Kidney tubule cell (primary cell): ENCODE data around the gene METAP2.
"Not testable (repeated sequence)": the region's sequence is repeated elsewhere in the genome, so short reads cannot be mapped to it uniquely, and the experiment has no call there.

ENCODE experiments used
- DNase-seq: peaks from one replicate; pipeline ENCODE4 v3.0.0-alpha.2; 2018; ENCODE audit warnings: low spot score

METAP2 gene

DNA sequence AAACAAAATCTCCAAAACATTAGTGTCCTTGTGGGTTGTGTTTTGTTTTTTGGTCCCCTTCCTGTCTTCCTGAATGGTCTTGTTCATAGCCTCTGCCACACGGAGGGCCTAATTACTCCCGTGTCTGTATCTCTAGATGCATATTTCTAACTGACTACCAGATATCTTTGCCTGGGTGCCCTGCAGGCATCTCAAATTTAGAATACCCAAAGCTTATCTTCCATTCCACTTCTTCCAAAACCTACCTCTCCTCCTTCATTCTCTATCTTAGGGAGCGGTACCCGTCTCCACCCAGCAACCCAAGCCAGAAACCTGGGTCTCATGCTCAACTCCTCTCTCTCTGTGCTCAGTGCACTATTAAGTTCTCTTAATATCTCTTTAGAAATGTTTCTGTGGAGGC is 10.9 kb upstream of the METAP2 start:
- no peak for DNase-seq

DNA sequence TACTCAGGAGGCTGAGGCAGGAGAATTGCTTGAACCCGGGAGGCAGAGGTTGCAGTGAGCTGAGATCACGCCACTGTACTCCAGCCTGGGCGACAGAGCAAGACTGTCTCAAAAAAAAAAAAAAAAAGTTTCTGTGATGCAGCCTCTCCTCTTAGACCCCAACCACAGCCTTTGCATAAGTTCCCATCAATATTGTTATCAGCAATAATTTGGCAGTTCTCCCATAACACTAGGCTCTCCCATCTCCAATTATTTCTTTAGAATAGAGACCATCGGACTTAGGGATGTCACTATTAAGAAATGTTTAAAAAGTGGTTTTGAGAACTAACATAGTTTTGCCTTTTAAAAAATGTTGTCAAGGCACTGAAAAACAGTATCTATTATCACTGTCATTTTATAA is 10.2 kb upstream of the METAP2 start:
- DNase-seq = not testable (repeated sequence)

DNA sequence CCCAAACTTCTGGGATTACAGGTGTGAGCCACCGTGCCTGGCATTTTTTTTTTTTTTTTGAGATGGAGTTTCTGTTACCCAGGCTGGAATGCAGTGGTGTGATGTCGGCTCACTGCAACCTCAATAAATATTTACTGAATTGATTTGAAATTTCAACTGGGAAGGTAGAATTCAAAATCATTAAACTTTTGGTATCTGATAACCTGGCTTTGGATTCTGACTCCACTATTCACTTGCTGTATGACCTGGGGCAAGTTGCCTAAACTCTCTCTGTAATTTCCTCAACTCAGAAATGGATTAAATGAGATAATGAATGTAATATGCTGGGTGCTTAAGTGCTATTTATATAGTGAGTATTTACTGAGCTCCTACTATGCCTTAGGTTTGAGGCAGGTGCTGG is 8.7 kb upstream of the METAP2 start:
- no peak for DNase-seq

DNA sequence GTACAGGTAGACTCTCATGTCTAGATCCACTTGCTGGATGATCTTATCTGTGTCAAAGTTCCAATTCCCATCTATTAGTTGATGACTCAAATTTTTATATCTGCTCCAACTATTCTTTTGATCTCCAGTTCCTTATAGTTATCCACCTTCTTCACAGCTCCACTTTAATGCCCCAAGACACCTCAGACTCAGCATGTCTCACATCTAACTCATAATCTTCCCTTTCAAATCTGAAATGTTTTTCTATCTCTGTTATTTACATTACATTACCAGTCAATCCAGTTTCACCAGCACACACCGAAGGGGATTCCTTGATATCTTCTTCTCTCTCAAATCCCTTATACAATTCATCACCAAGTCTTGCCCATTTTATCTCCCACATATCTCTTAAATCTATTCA is 3.7 kb upstream of the METAP2 start:
- no peak for DNase-seq

DNA sequence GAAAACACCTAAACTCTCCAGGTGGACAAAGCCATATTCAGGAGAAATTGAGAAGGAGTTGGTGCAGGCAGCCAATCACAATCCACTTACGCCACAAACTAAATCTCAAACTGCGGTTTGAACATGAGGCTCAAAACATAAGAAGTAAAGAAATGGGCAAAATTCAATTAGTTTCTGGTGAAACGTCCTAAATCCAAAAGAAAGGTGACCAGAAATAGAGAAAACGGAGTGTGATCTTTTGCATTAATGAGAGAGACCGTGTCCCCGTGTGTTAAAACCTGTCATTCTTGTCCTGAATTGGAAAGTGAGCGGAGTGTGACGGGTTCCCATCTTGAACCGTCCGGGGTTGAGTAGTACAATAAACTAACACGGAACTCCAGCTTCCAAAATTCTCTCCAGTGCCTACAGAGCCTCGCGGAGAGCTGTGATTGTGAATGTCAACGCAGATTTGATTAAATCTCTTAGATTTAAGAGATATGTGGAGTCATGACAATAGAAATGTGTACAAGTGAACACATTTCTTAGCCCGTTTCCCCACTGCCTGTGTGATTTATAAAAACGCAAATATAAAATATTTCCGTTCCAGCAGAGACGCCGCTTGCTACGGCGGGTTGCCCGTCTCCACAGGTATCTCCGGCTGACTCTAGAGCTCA is 595 bp upstream of the METAP2 start:
- peak; percentile 71 for DNase-seq

DNA sequence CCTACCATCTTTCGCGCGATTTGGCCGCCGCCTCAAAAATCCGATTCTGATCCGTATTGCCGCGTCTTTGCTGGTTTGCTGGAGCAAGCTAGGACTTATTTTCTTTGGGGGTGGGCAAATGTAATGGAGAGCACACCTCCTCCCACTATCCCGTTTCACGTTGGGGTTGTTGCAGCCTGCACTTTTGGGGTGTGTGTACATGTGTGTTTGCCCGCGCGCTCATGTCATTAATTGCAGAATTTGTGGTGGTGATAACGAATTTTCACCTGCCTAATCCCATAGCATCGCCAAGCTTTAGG is 657 bp downstream of the METAP2 start:
- DNase-seq = peak; percentile 14

DNA sequence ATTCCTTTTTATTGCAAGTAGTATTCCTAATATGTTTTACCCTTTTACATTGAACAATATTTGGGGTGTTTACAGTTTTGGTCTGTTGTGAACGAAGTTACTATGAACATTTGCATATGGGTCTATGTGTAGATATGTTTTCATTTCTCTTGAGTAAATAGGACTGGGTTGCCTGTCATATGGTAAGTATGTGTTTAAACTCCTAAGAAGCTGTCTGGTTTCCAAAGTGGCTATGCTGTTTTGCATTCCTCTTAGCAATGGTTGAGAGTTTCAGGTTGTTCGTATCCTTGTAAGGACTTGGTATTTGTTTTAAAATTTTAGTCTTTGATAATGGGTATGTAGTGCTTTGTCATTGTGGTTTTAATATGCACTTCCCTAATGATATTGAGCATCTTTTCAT is 6.3 kb downstream of the METAP2 start:
- no peak for DNase-seq

DNA sequence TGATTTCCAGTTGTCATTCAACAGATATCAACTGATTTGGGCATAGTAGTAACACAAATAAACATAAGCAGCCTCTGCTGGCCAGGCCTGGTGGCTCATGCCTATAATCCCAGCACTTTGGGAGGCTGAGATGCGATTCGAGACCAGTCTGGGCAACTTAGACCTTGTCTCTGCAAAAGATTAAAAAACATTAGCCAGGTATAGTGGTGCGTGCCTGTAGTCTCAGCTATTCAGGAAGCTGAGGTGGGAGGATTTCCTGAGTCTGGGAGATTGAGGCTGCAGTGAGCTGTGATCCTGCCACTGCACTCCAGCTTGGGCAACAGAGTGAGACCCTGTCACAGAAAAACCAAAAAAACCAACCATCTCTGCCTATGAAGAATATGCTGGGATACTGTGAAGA is 7.1 kb downstream of the METAP2 start:
- no peak for DNase-seq

DNA sequence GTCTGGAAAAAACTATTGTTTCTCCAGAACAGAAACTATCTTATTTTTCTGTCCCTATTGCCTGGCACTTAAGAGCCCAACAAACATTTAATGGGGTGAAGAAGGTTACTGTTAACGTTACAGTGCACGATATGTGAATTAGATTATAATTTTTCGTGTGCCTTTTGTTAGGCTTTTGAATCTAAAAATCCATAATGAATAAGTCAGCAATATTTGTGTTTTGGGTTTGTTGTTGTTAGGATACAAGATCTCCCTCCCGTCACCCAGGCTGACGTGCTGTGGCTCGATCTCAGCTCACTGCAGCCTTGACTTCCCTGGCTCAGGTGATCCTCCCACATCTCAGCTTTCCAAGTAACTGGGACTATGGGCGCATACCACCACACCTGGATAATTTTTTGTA is 7.9 kb downstream of the METAP2 start:
- DNase-seq = no peak

DNA sequence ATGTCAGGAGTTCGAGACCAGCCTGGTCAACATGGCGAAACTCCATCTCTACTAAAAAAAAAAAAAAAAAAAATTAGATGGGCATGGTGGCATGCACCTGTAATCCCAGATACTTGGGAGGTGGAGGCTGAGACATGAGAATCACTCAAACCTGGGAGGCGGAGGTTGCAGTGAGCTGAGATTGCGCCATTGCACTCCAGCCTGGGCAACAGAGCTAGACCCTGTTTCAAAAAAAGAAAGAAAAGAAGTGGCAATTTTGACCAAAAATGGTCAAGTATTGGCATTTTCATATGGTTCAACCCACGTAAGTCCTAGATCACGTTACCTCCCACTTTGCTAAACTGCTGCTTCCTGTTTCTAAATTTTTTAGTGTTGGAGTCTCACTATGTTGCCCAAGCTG is 8.6 kb downstream of the METAP2 start:
- DNase-seq = not testable (repeated sequence)

DNA sequence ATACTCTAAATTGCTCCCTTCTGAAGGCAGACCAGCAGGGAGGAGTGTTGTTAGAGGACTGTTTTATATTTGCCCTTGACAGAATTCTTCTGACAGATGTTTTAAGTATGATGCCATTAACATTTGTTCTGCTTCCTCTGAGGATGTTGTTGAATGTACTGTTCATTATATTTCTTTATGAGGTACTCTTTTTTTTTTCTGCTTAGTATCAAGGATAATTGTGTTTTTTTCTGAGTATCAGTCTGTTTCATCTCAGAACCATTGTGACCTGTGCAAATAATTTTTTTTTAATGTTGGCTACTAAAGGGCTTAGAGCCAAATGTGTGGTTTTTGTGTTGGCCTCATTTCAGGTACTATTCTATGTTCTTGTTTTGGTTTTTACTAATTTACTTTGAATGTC is 10.6 kb downstream of the METAP2 start:
- DNase-seq = no peak

DNA sequence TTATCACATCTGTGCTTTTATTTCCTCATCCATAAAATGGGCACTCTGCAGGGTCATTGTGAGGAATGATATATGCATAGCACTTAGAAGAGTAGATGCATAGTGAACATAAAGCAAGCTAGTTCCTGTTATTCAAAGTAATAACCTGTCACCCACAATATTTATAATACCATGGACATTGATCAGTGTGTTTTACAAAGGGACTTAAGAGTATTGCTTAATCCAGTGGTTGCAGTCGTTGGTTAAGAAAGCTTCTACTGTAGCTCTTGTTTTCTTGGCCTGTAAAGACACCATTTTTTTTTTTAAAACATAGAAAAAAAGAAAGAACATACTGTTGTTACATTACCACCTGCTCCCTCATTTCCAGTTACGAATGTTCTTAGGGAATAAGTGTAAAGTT is 13.1 kb downstream of the METAP2 start:
- no peak for DNase-seq

DNA sequence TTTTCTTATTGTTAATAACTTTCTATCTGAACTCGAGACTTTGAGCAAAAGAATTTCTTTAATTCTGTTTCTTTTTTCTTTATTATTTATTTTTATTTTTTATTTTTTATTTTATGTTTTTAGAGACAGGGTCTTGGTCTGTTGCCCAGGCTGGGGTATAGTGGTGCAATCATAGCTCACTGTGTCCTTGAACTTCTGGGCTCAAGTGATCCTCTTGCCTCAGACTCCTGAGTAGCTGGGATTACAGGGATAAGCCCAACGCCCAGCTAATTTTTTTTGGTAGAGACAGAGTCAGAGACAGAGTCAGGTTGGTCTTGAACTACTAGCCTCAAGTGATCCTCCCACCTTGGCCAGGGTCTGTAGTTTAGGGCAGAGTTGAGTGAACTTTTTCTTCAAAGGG is 18.5 kb downstream of the METAP2 start:
- DNase-seq = no peak

DNA sequence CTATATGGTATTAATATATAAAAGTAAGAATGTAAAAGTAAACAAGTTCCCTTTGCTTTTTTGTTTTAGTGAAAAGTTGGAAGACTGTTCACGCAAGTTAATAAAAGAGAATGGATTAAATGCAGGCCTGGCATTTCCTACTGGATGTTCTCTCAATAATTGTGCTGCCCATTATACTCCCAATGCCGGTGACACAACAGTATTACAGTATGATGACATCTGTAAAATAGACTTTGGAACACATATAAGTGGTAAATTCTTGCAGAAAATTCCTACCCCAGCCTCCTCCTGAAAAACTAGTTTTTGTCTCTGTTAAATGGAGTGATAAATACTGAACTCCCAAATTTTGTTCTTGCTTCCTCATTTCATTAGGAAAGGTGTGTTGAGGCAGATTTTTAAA is 20.9 kb downstream of the METAP2 start:
- no peak for DNase-seq

DNA sequence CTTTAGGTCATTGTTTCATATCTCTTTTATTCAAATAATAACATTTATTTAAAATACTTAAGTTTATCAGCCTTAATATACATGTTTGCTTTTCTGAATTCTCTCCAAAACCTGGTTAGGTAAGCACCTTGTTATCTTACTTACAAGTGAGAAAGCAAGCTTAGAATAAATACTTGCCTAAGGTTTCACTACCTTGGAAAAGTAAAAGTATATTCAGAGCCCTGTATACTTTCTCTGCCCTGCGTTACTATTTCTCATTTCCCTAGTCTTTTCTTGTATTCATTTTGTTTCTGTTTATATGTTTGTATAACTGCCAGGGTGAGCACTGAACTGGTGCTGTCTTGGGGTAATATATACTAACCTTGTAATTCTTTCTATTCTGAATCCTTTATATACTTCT is 21.5 kb downstream of the METAP2 start:
- DNase-seq = no peak

DNA sequence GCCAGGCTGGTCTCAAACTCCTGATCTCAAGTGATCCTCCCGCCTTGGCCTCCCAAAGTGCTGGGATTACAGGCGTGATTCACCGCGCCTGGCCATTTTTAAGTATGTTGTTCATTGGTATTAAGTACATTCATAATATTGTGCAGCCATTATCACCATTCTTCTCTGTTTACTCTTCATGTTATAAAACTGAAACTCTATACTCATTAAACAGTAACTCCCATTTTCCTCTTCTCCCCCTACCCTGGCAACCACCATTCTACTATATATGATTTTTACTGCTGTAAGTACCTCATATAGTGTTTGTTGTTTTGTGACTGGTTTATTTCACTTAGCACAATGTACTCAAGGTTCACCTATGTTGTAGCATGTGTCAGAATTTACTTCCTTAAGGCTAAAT is 23.1 kb downstream of the METAP2 start:
- DNase-seq = no peak

DNA sequence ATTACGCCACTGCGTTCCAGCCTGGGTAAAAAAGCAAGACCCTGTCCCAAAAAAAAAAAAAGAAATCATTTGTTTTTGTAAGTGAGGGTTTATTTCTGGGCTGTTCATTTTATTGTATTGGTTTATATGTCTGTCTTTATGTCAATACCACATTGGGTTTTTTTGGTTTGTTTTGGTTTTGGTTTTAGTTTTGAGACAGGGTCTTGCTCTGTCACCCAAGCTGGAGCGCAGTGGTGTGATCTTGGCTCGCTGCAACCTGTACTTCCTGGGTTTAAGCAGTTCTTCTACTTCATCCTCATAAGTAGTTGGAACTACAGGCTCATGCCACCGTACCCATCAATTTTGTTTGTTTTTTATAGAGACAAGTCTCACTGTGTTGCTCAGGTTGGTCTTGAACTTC is 25.0 kb downstream of the METAP2 start:
- no peak for DNase-seq

DNA sequence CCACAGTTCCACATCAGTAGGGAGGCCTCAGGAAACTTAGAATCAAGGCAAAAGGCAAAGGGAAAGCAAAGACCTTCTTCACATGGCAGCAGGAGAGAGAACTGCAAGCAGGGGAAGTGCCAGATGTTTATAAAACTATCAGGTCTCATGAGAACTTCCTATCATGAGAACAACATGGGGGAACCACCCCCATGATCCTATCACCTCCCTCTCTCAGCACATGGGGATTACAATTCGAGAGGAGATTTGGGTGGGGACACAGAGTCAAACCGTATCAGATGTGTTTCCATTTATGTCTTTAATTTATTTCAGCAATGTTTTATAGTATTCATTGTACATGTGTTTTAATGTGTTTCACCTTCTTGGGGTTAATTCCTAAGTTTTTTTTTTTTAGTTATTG is 25.8 kb downstream of the METAP2 start:
- DNase-seq = no peak

DNA sequence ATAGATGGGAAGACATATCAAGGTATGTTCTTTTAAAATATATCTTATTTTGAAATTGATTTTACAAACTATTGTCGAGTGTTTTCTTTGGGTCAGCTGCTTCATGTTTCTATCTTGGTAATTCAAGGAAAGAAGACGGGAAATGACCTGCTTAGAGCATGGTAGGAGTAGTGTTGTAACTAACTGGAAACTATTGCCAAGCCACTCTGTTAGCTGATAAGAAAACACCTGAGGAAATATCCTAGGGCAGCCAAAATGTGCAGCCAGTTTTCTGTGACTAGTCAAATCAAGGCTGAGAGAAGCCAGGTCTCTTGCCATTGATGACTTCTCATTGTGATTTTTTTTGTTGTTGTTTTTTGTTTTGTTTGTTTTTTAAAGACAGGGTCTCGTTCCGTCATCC is 30.2 kb downstream of the METAP2 start:
- DNase-seq = no peak

DNA sequence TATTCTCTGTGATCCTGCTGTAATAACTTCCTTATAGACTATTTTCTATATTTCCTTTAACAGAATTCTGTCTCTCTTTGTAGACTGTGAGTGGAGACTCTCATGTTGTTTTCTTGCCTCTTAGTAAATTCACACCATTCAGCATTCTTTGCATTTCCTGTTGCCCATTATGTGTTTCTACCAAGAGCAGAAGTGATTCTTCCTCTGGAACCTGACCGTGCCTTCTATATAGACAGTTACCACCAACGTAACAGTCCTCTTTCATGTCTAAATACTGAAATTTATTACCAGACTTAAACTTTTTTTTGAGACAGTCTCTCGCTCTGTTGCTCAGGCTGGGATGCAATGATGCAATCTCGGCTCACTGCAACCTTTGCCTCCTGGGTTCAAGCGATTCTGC is 31.1 kb downstream of the METAP2 start:
- DNase-seq = no peak

DNA sequence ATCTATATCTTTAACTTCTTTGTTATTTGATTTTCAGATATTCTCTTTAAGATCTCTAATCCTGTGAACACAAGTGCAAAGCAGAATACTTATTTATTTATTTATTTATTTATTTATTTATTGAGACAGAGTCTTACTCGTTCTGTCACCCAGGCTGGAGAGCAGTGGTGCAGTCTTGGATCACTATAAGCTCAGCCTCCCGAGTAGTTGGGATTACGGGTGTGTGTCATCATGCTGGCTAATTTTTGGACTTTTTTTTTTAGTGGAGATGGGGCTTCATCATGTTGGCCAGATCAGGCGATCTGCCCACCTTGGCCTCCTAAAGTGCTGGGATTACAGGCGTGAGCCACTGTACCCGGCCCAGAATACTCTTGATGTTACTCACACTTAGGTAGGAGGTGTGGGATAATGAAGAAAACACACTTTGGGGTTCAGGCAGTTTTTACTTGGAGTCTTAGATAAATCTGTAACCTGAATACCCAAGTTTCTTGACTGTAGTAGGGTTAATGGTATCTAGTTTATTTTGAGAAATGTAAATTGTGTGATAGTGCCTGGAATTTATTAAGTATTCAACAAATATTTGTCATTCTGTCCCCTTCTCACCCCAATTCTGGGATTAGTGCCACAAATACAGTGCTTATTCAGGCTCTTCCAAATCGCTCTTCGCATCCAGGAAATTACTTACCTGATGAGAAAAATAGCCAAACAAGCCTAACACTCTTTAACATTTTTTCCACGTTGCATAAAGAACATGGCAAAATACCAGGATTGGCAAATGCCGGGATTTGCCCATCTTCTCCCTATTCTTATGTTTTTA is 33.0 kb downstream of the METAP2 start:
- no peak for DNase-seq

DNA sequence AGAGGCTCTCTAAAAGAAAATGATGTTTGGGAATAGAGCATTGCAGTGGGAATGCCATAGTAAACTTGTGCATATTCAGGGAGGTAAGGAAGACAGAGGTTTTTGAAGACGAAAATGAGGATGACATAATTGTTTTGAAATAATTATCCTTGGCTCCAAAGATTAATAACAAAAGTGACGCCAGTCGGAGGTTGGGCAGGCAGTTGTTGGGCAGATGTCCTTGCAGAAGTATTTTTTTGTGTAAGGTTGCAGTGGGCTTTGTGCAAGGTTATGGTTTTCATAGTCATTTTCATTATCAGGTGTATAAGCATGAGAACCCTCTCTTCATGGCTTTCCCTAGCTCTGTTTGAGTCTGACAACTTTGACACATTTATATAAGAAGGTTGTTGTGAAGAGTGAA is 35.3 kb downstream of the METAP2 start:
- no peak for DNase-seq

DNA sequence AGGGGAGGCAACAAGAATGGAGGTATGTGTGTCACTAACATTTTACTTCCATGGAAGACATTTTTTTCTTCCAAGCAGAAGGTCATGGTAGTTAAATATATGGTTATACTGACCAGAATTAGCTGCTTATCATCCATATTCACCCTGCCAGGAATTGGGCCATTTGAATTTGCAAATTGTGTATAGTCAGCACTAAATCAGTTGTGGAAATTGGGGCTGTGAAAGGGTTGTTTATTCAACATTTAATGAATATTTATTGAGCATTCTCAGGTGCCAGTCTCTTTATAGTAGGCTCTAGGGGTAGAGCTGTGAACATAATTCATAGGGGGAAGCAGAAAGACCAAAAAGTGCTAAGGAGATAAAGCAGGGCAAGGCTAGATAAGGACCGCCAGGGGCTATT is 38.0 kb downstream of the METAP2 start:
- DNase-seq = no peak

DNA sequence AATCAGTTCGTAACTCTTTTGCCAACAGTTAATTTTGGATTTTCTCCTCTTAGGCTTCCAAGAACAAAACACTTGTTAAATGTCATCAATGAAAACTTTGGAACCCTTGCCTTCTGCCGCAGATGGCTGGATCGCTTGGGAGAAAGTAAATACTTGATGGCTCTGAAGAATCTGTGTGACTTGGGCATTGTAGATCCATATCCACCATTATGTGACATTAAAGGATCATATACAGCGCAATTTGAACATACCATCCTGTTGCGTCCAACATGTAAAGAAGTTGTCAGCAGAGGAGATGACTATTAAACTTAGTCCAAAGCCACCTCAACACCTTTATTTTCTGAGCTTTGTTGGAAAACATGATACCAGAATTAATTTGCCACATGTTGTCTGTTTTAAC is 39.6 kb downstream of the METAP2 start:
- no peak for DNase-seq
